Inferior parietal cortex (tissue), 1 donor: ENCODE data around the gene SDK2.

Experiments used
- DNase-seq: peaks from one replicate; pipeline ENCODE4 v3.0.0-alpha.2; 2016; ENCODE audit errors: extremely low spot score

The SDK2 gene

GRCh38 chr17:73419881-73420280 lies 224.4 kb downstream of the SDK2 start:
- no peak for DNase-seq

DNA sequence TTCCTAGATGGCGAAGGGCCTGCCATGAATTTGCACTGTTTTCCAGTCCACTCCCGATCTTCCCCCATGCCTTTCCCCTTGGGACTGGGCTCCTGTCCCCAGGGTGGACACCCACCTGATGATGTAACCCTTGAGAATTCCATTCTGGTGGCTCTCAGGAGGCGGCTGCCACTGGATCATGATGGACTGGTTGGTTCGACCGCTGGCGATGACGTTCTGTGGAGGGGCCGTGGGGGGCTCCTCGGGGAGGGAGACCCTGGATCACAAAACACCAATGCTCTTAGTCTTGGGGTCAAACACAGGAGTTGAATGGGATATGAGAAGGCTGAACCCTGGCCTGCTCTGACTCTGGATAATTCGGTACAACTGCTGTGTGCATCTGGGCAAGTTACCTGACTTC lies 225.2 kb downstream of the SDK2 start:
- DNase-seq = no peak

DNA sequence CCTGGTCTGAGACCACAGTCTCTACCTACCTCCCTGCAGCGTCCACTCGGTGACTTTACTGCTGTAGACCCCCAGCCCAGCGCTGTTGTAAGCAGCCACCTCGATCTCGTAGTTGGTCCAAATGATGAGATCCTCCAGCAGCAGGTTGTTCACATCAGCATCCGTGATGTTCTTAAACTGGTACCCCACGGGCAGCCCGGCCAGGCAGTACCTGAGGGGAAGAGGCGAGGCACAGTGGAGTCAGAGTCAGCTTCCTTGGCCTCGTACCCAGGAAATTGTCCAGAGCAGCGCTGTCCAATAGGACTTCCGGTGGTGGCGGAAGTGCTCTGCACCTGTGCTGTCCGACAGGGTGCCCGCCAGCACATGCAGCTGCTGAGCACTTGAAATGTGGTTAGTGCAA lies 228.5 kb downstream of the SDK2 start:
- no peak for DNase-seq

DNA sequence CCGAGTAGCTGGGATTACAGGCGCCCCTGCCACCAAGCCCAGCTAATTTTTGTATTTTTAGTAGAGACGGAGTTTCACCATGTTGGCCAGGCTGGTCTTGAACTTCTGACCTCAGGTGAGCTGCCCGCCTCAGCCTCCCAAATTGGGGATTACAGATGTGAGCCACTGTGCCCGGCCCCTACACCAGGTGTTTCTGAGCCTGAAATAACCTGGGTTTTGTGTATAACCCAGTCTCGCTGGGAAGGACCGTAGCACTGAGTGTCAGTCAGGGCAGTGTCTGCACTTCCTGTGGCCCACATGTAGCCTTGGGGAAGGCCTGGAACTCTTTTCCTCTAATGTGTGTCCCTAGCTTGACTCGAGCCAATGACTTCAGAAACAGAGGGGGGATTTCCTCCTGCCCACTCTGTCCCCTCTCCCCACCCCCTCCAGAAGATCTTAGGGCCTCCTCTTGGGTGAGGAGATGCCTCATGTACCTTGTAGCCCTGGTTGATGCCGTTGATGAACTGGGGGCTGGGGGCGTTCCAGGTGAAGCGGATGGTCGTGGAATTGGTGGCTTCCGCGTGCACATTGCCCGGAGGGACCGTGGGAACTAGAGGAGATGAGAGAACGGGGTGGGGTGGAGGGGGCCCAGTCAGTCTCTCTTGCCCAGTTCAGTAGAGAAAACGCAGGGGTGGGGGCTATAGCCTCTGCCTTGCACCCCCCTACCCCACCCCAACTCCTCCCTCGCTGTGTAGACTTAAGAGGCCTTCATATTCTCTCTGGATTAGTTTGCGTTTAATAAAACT lies 229.9 kb downstream of the SDK2 start:
- no peak for DNase-seq

DNA sequence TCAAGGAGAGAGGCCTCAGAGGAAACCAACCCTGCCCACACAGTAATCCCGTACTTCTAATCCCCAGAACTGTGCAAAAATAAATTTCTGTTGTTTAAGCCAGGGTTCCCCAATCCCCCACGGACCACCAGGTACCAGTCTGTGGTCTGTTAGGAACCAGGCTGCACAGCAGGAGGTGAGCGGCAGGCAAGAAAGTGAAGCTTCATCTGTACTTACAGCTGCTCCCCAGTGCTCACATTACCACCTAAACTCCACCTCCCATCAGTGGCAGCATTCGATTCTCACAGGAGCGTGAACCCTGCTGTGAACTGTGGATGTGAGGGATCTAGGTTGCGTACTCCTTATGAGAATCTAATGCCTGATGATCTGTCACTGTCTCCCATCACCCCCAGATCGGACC lies 231.3 kb downstream of the SDK2 start:
- DNase-seq = no peak

DNA sequence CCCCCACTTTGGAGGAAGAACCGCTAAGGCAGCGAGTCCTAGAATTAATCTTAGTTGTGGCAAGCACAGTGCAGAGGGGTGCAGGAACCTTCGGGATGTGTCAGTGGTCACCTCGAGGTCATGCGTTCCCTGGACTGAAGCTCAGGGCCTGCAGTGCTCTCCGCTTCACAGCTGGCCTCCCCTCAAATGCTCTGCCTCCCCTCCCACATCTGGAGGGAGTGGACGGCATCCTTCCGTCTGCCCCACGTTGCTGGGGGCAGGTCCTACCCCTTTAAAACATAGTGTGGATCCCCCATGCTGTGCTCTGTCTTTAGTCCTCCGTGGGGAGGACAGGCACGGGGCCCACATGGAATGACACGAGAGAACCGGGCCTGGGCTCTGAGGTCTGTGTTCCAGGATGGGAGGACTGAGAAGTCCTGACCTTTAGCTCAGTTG lies 232.9 kb downstream of the SDK2 start:
- DNase-seq = no peak

DNA sequence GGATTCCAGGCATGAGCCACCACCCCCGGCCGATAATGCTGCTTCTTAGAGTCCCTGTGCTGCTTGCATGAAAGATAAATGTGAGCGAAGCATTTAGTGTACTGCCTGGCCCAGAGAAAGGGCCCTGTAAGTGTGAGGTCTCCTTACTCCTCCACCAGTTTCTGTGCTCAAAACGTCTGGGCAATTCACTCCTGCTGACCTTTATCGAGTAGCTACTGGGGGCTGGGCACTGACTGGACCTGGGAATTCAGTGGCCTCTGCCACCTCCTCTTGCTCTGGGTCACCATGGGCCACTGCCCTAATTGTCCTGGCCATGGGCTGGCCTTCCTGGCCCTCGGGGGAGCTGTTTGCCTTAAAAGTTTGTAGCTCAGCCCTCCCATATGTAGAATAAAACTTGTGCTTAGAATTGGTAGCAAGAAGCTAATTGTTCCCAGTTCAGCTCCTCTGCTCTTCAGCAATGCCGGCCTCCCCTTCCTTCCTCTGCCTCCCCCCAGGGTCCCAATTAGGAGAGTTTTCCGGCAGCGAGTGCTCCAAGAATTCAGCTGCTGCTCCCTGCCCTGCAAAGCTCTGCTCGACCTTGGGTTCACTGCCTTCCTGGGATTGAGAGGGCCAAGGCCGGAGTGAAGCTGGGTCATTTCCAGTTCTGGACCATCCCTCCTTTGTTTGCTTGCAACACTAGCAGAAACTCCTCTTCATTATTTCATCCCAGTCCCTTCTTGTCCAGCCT lies 233.5 kb downstream of the SDK2 start:
- no peak for DNase-seq

DNA sequence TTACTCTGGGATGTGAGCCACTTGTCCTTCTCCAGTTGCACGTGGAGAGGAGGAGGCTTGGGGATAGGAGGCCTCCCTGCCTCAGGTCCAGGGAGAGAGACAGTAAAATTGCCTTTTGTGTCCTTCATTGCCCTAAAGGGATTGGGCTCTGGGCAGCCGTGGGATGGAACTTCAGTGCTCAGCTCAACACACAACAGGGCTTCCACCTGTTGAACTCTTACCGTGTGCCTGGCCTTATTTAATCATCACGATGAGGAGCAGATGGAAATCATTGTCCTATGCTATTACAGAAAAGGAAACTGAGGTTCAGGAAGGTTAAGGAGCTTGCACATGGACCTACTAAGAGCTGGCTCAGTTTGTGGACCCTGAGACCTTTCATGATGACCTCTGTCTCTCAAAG lies 240.0 kb downstream of the SDK2 start:
- DNase-seq = no peak

- DNase-seq = no peak
Observed at GRCh38 chr17:73402466-73402865, 241.8 kb downstream of the SDK2 start.

DNA sequence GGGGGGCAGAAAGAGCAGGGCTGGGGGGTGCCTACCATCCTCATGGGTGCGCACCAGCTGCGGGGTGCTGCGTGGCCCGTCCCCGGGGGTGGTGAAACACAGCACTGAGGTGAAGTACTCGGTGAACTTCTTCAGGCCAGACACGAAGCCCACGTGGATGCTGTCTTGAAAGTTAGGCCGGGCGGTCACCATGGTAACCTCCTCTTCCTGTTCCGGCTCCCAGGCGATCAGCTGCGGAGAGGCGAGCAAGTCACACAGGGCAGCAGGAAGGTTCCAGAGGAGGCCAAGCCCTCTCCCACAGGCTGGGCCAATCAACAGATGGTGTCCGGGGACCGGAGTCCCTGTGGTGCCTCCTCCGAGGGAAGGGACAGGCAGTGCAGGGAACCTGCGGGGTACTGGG lies 242.3 kb downstream of the SDK2 start:
- DNase-seq = peak; percentile 14

DNA sequence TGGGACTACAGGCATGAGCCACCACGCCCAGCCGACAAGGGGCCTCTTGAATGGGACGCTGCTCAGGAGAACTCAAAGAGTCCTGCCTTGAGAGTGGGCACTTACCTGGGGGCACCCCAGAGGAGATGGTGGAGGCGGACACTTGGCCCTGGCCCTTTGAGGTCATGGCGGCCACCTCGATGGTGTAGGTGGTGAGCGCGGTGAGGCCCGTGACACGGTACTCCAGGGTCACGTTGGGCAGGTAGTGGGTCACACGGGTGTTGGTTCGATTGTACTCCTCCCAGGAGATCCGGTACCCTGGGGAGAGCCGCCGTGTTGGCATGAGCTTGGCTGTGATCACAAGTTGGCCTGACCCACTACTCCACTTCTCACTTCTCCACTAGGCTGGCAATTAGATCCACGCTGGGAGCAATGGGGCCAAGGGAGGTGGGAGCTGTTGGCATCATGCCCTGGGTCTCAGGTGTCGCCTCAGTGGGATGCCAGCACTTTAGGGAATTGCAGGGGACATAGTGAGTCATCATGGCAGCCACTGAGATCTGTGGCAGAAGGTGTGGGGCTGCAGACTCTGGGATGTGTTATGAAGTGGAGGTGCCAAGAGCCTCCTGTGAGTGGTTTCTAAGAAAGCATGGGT lies 243.2 kb downstream of the SDK2 start:
- DNase-seq = no peak

GRCh38 chr17:73399056-73399455 lies 245.2 kb downstream of the SDK2 start:
- DNase-seq = no peak

- no peak for DNase-seq
Observed at GRCh38 chr17:73397856-73398540, 246.2 kb downstream of the SDK2 start.

- DNase-seq = no peak
Observed at GRCh38 chr17:73397278-73397826, 246.9 kb downstream of the SDK2 start.

DNA sequence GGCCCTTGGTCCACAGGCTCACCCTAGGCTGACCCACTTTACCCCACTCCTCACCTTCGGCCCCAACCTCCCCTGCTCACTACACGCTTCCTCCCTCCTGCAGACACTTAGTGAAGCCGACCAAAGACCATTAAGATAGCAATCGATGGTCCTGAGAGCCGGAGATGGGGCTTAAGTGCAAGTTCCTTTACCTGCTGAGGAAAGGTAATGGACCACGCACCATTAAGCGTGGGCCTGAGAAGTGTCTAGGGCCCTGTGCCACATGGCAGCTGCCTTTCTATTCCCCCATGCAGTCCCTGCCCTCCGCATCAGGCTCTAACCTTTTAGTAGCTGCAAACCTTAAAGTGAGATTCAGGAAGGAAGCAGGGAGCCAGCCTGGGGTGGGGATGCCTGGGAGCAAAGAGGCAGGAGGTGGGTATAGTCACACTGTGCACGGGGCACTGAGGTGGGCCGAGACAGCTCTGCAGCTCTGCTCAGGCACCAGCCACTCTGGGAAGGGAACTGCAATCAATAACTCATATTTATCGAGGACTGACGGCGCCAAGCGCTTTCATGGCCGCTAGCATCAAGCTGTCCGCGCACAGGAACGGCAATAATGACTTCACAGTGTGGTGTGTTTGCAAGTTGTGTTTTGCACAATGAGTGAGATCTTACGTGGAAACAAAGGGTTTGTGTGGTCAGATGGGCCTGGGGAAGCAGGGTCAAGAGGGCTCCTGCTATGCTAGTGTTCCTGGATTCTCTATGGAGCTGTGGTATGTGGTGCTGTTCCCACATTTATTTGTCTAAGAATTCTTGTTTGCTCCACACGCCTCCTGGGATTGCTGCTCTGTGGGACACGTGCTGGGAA lies 247.6 kb downstream of the SDK2 start:
- DNase-seq = no peak

DNA sequence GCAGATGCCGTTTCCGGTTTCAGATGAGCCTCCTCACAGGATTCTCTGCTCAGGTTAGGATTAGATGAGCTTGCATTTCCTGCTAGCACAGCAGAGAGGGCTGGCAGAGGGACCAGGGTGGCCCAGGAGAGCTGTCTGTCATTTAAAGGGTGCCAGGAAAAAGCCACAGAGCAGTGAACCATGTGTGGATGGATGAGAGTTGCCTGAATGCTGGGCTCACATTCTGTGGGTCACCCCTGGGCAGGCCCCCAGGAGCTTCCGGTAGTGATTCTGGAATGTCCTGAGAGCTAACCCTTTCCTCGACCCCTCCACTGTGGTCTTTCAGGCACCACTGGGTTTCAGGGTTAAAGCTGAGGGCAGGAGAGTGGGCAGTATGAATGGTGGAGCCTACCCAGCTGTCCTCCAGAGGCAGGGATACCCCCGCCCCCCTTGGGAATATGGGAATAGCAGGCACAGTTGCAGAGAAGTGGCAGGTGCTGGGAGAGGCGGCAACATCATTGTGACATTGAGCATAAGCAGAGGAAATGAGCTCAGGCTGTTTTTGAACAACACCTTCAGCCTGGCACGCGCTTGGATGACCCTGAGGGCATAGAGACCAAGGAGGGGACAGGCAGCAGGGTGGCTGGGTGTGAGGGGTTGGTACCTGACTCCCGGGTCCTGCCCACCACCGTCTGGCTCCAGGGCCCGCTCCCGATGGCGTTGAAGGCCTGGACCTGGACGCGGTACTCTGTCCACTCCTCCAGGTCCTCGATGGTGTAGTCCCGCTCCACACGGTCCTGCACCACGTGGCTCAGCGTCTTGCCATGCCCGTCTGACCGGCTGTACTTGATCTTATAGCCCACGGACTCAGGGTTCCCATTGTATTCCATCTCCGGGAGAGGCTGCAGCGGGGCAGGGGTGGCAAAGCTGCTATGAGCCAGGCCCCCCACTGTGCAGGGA lies 249.5 kb downstream of the SDK2 start:
- DNase-seq = no peak

- DNase-seq = peak; percentile 9
Observed at GRCh38 chr17:73393962-73394361, 250.3 kb downstream of the SDK2 start.

GRCh38 chr17:73393381-73393780 lies 250.9 kb downstream of the SDK2 start:
- no peak for DNase-seq

GRCh38 chr17:73391331-73392265 lies 252.6 kb downstream of the SDK2 start:
- DNase-seq = no peak
